GM12878 (cell line): Measurements from ENCODE around the gene TMEM151A. TPM values are rescaled to one million over a fixed set of nuclear protein-coding genes. Genes with fewer than 3 reads are reported as not detected.

Experiments used
- BACH1 ChIP-seq: fragments of 450-650 bp; IDR thresholded peaks from 2 replicates; pipeline ENCODE4 v1.6.1; 2017; ENCODE audit warnings: mild to moderate bottlenecking, borderline replicate concordance
- EGR1 ChIP-seq, 2 experiments: IDR thresholded peaks; 1 replicate in 1 of 2; 2 replicates in 1 of 2; pipeline ENCODE4 v1.6.1; 2011 to 2012; ENCODE audit warnings: low read depth in 2 of 2, low read length in 2 of 2, borderline replicate concordance in 1 of 2, mild to moderate bottlenecking in 1 of 2, moderate library complexity in 1 of 2
- HDAC6 ChIP-seq: fragments of 200-600 bp; sonication (generic); IDR thresholded peaks from one replicate; pipeline ENCODE4 v1.8.0; 2017; ENCODE audit warnings: antibody characterized with exemption; ENCODE audit not compliant: unreplicated experiment
- KDM1A ChIP-seq: fragments of 200-600 bp; sonication (generic); IDR thresholded peaks from 2 replicates; pipeline ENCODE4 v1.6.1; 2016; ENCODE audit warnings: borderline replicate concordance
- NFYA ChIP-seq: IDR thresholded peaks from 2 replicates; pipeline ENCODE4 v1.6.1; 2011; ENCODE audit warnings: low read depth, mild to moderate bottlenecking, low read length, improper control_type of control experiment, borderline replicate concordance
- NR2C2 ChIP-seq: IDR thresholded peaks from 2 replicates; pipeline ENCODE4 v1.6.1; 2011; ENCODE audit warnings: borderline replicate concordance, low read depth; ENCODE audit not compliant: control insufficient read depth, insufficient read length
- NR2F1 ChIP-seq: fragments of 450-650 bp; conservative IDR thresholded peaks from 2 replicates; pipeline ENCODE4 v1.6.1; 2017; ENCODE audit warnings: mild to moderate bottlenecking
- POU2F2 ChIP-seq: IDR thresholded peaks from 3 replicates; pipeline ENCODE4 v1.6.1; 2011; ENCODE audit warnings: low read depth, mild to moderate bottlenecking, low read length, borderline replicate concordance
- RCOR1 ChIP-seq: conservative IDR thresholded peaks from 2 replicates; pipeline ENCODE4 v1.6.1; 2012; ENCODE audit warnings: low read depth, low read length, improper control_type of control experiment
- REST ChIP-seq: IDR thresholded peaks from 2 replicates; pipeline ENCODE4 v1.6.1; 2012; ENCODE audit warnings: mild to moderate bottlenecking, low read depth, low read length
- SIN3A ChIP-seq: IDR thresholded peaks from 2 replicates; pipeline ENCODE4 v1.6.1; 2012; ENCODE audit warnings: low read depth, low read length, improper control_type of control experiment
- ZBTB11 ChIP-seq: fragments of 450-650 bp; formaldehyde crosslinking; IDR thresholded peaks from 2 replicates; pipeline ENCODE4 v1.5.0; 2022; ENCODE audit warnings: mild to moderate bottlenecking, missing genetic modification characterization
- polyA plus RNA-seq, 11 experiments: library from polyadenylated mRNA; depleted of rRNA in 4 of 11; unstranded in 6 of 11; stranded (reverse) in 5 of 11; fragments of >200 nt; fragmentation: Nextera tagmentation in 4 of 11; fragmentation: Illumina TruSeq in 1 of 11; extraction: Ambion mirVana in 4 of 11; extraction: Trizol in 1 of 11; gene quantifications; 1 replicate in 1 of 11; 2 replicates in 10 of 11; pipeline versions ENCODE4 v1.2.1 to v1.2.3, GENCODE V29; 2011 to 2016; ENCODE audit warnings: inconsistent platforms in 2 of 11, missing spikeins in 2 of 11, low read depth in 1 of 11
- total RNA-seq, 4 experiments: library from RNA; depleted of rRNA in 3 of 4; stranded (reverse); fragments of >200 nt in 3 of 4; fragmentation: Illumina TruSeq in 1 of 4; extraction: Trizol in 1 of 4; gene quantifications; 2 replicates each; pipeline versions ENCODE4 v1.2.1 to v1.2.3, GENCODE V29; 2013 to 2021
- TF ChIP-seq, protein P1 (sequence below): fragments of 450-650 bp; IDR thresholded peaks from 2 replicates; pipeline ENCODE4 v1.6.1; 2016; ENCODE audit warnings: mild to moderate bottlenecking, moderate library complexity, borderline replicate concordance
- TF ChIP-seq, protein P2 (sequence below): fragments of 450-650 bp; formaldehyde crosslinking; IDR thresholded peaks from 2 replicates; pipeline ENCODE4 v1.4.0; 2022; ENCODE audit warnings: mild to moderate bottlenecking, moderate library complexity

Gene TMEM151A
- total and polyA plus RNA-seq, 10 of the 15 experiments (the other 5 are each of a cell fraction or from before 2014, with no cell fraction given) = not detected

- TF ChIP-seq EGR1 (IDR thresholded peaks at IDR 0.05; ENCODE audit: borderline replicate concordance in 1 of 2, low read depth in 2 of 2, low read length in 2 of 2) (no peak), ZBTB11 (no peak), NFYA (no peak), NR2C2 (no peak), KDM1A (no peak), POU2F2 (no peak), HDAC6 (no peak), NR2F1 (peak; percentile 18; the same call in 1 of the 2 replicates), BACH1 (no peak), REST (no peak), SIN3A (no peak), RCOR1 (no peak)
- TF ChIP-seq, protein P1, sequence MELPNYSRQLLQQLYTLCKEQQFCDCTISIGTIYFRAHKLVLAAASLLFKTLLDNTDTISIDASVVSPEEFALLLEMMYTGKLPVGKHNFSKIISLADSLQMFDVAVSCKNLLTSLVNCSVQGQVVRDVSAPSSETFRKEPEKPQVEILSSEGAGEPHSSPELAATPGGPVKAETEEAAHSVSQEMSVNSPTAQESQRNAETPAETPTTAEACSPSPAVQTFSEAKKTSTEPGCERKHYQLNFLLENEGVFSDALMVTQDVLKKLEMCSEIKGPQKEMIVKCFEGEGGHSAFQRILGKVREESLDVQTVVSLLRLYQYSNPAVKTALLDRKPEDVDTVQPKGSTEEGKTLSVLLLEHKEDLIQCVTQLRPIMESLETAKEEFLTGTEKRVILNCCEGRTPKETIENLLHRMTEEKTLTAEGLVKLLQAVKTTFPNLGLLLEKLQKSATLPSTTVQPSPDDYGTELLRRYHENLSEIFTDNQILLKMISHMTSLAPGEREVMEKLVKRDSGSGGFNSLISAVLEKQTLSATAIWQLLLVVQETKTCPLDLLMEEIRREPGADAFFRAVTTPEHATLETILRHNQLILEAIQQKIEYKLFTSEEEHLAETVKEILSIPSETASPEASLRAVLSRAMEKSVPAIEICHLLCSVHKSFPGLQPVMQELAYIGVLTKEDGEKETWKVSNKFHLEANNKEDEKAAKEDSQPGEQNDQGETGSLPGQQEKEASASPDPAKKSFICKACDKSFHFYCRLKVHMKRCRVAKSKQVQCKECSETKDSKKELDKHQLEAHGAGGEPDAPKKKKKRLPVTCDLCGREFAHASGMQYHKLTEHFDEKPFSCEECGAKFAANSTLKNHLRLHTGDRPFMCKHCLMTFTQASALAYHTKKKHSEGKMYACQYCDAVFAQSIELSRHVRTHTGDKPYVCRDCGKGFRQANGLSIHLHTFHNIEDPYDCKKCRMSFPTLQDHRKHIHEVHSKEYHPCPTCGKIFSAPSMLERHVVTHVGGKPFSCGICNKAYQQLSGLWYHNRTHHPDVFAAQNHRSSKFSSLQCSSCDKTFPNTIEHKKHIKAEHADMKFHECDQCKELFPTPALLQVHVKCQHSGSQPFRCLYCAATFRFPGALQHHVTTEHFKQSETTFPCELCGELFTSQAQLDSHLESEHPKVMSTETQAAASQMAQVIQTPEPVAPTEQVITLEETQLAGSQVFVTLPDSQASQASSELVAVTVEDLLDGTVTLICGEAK = no peak
- TF ChIP-seq, protein P2, sequence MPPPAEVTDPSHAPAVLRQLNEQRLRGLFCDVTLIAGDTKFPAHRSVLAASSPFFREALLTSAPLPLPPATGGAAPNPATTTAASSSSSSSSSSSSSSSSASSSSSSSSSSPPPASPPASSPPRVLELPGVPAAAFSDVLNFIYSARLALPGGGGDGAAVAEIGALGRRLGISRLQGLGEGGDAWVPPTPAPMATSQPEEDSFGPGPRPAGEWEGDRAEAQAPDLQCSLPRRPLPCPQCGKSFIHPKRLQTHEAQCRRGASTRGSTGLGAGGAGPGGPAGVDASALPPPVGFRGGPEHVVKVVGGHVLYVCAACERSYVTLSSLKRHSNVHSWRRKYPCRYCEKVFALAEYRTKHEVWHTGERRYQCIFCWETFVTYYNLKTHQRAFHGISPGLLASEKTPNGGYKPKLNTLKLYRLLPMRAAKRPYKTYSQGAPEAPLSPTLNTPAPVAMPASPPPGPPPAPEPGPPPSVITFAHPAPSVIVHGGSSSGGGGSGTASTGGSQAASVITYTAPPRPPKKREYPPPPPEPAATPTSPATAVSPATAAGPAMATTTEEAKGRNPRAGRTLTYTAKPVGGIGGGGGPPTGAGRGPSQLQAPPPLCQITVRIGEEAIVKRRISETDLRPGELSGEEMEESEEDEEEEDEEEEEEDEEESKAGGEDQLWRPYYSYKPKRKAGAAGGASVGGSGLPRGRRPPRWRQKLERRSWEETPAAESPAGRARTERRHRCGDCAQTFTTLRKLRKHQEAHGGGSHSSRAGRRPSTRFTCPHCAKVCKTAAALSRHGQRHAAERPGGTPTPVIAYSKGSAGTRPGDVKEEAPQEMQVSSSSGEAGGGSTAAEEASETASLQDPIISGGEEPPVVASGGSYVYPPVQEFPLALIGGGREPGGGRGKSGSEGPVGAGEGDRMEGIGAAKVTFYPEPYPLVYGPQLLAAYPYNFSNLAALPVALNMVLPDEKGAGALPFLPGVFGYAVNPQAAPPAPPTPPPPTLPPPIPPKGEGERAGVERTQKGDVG (CRISPR knock-in tag) = no peak
These were observed 36.8 kb downstream of the TMEM151A start (continued) for GRCh38 chr11:66328302-66329144.
